Right ventricle myocardium inferior (tissue), 1 donor: ENCODE data around the gene SHISAL1. TPM values are rescaled to one million over a fixed set of nuclear protein-coding genes. Genes with fewer than 3 reads are reported as not detected.
"Not testable (repeated sequence)": the region's sequence is repeated elsewhere in the genome, so short reads cannot be mapped to it uniquely, and the experiment has no call there.

Source experiments
- ATAC-seq: fragments of 200-7000 bp; cut with Tn5 transposase; one replicate; pipeline ENCODE4 v1.9.1; 2020; ENCODE audit warnings: mild to moderate bottlenecking, moderate library complexity
- DNase-seq: peaks from one replicate; pipeline ENCODE4 v3.0.0; 2021; ENCODE audit errors: missing footprints
- intact Hi-C: fragments of 100-400 bp; cut with DNase I; formaldehyde crosslinking; loops from one replicate; pipeline ENCODE4 v1.11.0; 2022
- total RNA-seq: library from RNA; stranded (reverse); fragmentation: NEBNext Ultra II Directional; extraction: Animal tissue kit (Norgen Biotek cat#: 25700); gene quantifications from one replicate; pipeline ENCODE4 v1.2.1, GENCODE V29; 2021
- donor health status: DM: no; HTN: yes; CAD: no; lungs with severe emphysema.

Gene SHISAL1
- total RNA-seq, 1 donor from 2014 or later, result 1.5 TPM

DNA sequence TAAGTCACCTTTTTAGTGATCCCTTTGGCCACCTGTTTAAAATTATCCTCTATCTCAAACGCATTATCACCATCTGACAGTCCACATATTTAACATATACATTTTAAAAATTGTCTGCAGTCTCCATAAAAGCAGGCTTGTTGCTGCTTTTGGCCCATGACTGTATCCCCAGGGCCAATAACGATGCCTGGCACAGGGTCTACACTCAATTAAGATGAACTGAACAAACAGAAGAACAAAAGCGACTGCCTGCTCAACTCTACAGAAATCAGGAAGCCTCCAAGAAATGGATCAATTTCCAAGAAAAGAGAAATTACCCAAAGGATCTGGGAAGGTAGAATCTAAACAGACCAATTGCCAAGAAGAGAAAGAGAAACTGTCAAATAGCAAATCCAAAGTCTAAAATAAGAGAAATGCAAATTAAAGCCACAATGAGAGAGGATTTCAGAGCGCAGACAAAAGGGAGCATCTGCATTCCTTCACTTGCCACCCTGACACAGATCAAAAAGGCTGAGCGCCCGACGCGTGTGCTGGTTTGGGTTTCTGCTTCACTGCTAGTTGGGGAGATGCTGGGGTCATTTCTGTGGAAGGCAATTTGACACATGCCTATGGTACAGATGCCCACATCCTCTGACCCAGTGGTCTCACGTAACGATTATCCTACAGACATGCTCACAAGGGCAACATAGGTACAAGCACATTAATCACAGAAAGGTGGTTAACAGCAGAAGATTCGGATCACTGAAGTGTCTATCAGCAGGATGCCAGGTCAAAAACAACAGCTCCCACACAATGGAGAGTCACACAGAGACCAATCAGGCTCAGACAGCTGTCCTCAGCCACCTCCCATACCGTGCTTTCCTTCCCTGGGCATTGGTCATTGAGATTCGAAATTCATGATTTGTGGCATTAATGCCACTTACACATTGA, 55.9 kb downstream of the SHISAL1 start:
- intact Hi-C loops, result no loop called here

DNA sequence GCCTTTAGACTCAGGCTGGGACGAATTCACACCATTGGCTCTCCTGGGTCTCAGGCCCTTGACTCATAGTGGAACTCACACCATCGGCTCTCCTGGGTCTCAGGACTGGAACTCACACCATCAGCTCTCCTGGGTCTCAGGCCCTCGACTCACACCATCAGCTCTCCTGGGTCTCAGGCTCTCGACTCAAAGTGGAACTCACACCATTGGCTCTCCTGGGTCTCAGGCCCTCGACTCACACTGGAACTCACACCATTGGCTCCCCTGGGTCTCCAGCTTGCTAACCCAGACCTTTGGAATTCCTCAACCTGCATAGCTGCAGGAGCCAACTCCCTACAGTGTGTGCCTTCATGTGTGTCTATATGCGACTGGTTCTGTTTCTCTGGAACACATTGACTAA, 56.7 kb downstream of the SHISAL1 start:
- intact Hi-C loops, result no loop called here
- DNase-seq (no peak), ATAC-seq (no peak)

More for the DNA sequence above, 55.9 kb downstream of the SHISAL1 start:
- DNase-seq (no peak), ATAC-seq (no peak)

DNA sequence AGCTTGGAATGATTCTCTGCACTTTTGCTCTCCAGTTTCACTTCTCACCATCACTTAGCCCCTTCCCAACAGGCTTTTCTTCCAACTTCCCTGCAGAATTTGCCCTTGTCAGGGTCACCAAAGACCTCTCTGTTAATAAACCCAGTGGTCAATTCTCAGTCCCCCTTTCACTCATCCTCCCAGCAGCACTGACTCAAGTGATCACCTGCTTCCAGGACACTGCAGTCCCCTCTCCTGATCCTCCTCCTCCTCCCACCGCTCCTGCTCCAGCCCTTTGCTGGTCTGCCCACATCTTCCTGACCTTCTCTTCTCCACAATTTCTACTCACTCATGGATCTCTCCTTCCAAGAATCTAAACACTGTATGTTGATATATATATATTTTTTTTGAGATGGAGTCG, 57.9 kb downstream of the SHISAL1 start:
- DNase-seq (no peak), ATAC-seq (no peak)
- intact Hi-C loops, result no loop called here

DNA sequence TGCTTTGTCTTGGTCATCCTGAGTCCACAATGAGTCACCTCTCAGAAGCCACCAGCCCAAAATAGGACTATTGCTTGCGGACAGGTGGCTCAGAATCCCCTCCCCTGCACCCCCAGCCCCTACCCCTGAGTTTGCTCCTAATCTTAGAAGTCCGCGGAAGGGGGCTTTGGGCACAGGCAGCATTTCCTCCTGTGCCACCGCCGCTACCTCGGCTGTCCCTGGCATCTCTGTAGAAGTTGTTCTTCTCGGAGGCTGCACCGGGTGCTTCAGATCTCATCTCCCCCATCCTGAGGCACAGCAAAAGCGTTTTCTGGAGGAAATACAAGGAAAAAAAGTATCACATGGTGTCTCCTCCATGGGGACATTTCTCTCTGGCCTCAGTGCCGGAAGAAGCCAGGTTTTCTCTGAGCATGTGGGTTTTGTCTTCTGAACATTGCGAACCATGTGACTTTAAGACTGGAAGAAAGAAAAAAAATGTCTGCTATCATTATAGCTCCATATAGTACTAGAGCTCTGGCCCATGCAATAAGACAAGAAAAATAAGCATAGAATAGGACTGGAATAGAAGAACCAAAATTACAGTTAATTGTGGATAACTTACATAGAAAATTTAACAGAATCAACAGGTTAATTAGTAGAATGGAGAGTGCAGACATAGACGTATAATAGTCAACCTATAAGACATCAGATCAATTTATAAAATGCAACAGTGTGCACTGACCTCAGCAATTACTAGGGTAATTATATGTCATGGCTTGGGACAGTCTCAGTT, 63.2 kb downstream of the SHISAL1 start:
- no peak for ATAC-seq

DNA sequence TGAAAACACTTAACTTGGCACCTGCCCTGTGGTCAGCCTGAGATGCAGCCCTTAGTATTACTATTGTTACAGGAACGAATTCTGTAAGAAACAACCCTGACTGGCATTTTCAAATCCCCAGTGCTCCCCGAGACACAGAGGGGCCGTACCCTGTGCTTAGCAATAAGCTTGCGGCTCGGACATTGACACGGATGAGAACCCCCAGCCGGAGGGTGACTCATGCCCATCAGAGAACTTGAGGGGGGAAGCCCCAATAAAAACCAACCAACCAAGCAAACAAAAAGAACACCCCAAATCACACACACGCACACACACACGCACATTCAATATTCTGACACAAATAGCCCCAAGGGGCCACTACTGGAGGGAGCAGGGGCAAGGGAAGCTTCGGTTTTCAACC, 63.8 kb downstream of the SHISAL1 start:
- DNase-seq, result no peak
- no peak for ATAC-seq
- intact Hi-C loops, result no loop called here

More for the DNA sequence above, 63.2 kb downstream of the SHISAL1 start:
- no peak for DNase-seq
- intact Hi-C loops, result no loop called here

DNA sequence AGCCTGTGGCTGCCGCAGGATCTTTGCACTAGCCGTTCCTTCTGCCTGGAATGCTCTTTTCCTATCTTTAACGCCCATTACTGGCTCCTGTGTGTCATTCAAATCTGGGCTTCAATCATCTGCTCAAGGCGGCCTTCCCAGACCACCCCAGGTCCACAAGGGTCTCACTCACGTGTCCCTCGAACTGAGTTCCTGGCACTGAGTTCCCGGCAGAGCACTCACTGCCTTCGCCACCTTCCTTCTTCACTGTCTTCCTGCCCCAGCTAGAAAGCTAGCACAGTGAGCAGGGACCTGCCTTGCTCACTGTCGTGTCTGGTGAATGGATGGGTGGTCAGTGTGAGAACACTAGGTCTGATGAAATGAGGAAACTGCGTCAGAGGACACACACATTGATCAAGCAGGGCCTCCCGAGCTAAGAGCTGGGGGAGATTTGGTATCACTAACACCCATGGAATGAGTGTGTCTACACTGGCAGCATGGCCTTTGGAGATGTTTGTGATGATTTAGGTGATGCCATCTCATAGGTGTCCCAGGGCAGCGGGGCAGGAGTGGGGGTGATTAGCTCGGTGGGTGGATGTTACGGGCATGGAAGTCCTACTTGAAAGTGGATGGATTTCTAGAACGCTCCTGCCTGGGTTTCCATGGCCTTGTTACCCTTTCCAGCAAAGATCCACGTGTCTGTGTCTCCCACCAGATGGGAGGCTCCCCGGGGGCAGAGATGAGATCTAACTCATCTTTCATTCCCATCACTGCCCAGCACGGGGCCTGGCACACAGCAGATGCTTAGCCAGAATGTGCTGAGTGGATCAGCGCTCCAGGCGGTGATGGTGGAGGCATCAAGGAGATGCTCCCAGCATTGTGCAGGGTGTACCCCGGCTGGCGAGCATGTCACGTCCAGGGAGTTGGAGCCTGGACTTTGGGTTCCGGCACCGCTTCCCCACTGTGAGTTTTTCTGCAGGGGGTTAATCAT, 64.5 kb downstream of the SHISAL1 start:
- intact Hi-C loops, result no loop called here
- ATAC-seq (no peak), DNase-seq (no peak)

DNA sequence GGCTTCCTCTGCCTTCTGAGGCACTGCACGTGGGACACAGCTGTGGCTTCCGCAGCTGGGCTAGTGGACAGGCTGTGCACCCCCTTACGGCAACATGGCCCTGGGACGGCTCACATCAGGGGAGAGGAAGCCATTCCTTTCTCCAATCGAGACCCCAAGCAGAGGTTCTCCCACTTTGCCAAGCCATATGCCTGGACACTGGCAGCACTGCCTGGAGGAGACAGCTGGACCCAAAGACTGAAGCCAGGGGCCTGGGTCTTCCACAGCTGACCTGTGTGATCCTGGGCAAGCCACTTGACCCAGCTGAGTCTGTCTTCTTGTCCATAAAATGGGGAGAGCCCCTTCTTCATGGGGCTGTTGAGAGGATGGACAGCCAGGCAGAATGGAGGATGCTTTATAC, 65.4 kb downstream of the SHISAL1 start:
- ATAC-seq (no peak), DNase-seq (no peak)
- intact Hi-C loops, result no loop called here

DNA sequence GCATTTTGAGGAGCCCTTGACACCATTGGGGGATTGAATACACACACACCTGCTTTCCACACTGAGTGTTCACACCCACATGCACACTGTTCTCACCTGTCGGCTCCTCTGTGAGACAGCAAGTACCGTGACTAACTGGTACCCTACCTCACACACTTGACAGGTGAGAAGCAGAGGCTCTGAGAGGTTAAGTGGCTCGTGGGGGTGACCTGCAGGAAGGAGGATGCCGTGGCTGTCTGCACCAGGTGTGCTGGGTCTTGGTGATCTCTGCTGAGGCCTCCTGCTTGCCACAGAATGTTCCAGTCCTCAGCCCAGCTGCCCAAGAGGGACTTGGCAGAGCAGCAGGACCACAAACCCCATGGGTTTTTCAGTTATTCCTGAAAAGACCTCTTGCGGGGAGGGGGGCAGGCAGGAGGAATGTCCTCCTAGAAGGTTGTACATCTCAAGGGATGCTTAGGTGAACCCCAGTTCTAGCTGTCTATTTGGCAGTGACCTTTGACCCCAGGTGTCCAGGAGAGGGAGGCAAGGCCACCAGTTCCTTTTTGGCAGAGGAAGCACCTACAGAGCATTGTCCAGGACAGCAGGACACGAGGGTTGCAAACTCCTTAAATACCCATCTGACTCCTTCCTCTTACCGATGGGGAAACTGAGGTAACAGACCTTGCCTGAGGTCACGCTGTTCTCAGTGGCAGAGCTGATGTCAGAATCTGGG, 66.0 kb downstream of the SHISAL1 start:
- DNase-seq (no peak), ATAC-seq (no peak)

DNA sequence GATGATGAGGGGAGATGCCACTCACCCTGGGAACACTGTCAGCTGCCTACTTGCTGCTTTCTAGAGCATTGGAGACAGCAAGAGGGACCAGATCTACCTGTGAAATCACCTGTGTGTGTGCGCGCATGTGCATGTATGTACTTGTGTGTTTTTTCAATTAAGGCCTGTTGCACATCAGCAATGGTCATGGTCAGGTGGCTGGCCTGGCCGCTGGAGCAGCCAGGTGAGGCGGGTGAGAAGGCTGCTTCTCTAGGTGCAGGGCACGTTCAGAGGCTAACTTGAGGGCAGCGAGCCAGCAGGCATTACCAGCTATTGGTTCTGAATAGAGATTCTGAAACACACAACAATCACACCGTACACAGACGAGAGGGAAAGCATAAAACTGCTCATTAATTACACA, 66.9 kb downstream of the SHISAL1 start:
- DNase-seq (no peak), ATAC-seq (no peak)
- intact Hi-C loops, result no loop called here

More for the DNA sequence above, 66.0 kb downstream of the SHISAL1 start:
- intact Hi-C loops, result no loop called here

DNA sequence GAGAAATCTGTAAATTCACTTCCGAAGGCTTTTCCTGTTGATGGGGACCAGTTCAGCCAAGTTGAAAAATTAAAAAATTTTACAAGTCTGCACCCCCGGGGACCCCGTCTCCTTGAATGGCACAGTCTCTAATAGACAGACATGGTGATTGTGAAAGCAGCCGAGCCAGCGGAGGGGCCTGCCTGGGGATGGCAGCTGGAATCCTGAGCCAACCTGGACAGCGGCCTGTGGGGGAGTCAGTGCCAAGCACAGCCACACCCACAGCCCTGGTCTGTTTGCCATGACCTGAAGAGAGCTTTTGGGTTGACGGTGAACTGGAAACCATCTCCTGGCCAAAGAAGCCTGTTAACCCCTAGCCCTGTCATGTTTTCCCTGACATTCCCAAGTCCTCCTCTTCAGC, 67.3 kb downstream of the SHISAL1 start:
- no peak for DNase-seq
- peak; percentile 77 for ATAC-seq
- intact Hi-C loops, result no loop called here

DNA sequence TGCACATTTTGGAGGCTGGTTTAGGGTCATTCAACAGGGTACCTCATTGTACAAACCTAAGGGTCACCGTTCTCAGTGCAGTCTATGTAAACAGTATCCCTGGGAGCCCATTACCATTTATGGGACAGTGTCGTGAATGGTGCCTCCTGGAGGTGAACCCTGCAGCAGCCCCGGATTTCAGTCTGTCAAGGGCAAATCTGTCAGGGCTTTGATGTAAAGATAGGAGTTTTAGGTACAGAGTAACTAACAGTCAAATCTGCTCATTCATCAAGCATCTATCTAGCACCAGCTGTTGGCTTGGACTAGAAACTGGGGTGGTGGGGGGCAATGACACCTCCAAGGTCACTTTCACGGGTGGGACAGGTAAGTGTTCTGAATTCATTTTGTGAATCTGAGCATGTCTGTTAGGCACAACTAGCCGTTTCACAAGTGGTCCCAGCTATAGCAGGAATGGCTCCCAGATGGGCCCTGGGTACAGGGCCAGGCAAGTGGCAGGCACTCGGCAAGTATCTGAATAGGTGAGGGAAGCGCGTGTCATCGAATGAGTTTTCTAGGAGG, 68.4 kb downstream of the SHISAL1 start:
- DNase-seq (no peak), ATAC-seq (no peak)
- intact Hi-C loops, result no loop called here

DNA sequence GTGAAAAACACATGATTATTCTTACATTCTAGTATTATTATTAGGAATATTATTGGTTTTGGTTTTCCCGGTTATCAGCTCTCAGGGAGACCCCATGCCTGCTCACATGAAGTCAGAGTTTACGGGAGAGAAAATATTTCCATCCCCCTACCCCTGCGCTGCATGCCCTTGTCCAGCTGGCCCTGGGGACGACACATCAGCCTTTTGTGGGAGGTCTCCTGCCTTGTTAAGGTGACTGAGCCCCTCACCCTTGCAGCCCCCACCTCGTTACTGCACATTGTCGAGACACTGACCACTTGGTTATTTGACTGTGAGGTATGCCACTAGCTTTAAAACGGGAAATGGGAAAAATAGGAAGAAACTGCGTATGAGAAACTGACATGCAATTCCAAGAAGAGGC, 69.0 kb downstream of the SHISAL1 start:
- no peak for DNase-seq
- intact Hi-C loops, result no loop called here
- ATAC-seq, result no peak

DNA sequence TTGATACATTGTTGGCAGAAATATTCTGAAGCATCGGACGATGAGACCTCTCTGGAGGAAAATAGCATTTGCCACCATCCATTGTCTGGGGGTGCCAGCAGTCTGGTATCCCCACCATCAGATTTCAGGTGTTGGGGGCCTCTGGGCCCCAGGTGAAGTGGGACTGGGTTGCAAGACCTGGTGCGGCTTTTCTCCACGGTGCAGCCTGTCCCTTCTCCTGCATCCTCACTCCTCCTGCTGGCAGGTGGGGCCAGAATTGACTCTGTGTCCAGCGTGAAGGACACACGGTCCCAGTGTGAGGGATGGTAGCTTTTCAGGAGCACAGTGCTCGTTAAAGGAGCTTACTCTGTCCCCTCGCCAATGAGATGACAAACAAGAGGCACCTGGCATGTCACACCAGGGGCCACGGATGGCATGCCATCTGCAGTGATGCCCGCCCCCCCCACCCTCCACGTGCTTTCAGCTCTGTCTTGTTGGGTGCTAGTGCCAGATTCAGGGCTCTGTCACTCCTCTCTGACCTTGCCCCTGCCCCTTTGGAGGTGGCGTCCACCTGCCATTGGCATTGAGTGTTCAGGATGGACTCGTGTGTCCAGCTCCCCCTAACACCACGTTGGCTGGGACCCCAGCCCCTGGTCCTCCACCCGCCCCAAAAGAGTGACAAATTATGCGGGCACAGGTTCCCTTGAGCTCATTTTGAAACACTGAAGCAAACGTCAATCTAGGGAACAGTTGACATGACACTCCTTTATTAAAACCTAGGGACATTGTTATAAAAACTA, 69.6 kb downstream of the SHISAL1 start:
- no peak for ATAC-seq
- no peak for DNase-seq
- intact Hi-C loops, result no loop called here

DNA sequence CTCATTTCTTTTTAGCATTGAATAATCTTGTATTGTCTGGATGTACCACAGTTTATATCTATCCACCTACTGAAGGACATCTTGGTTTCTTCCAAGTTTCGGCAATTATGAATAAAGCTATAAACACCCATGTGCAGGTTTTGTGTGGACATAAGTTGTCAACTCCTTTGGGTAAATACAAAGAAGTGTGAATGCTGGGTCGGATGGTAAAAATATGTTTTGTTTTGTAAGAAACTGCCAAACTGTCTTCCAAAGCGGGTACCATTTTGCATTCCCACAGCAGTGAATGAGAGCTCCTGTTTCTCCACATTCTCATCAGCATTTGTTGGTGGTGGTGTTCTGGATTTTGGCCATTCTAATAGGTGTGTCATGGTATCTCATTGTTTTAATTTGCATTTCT, 71.6 kb downstream of the SHISAL1 start:
- intact Hi-C loops, ATAC-seq, DNase-seq: not testable (repeated sequence)

DNA sequence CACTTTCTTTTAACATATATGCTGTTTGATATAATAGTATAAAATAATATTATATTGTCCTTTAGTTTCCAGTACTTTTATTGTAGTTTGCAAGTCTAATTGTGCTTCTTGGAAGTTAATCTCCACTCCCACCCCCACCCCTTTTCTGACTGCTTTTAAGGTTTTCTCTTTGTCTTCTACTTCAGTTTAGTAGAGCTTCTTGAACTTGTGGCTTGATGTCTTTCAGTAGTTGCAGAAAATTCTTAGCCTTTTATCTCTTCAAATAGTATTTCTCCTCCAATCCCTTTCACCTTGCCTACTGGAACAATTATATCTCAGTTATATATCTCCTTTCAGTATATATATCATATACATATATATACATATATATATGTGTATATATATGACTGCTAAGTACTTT, 75.5 kb downstream of the SHISAL1 start:
- ATAC-seq, result no peak

DNA sequence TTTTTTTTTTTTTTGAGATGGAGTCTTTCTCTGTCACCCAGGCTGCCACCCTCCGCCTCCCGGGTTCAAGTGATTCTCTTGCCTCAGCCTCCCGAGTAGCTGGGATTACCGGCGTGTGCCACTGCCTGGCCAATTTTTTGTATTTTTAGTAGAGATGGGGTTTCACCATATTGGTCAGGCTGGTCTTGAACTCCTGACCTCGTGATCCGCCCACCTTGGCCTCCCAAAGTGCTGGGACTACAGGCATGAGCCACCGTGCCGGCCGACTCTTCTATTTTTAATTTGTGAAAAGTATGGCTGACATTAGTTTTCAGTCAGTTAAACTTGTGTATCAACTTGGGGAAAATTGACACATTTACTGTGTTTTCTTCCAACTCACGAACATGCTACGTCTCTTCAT, 78.4 kb downstream of the SHISAL1 start:
- intact Hi-C loops, ATAC-seq, DNase-seq: not testable (repeated sequence)

More for the DNA sequence above, 75.5 kb downstream of the SHISAL1 start:
- no peak for DNase-seq
- intact Hi-C loops, result no loop called here

DNA sequence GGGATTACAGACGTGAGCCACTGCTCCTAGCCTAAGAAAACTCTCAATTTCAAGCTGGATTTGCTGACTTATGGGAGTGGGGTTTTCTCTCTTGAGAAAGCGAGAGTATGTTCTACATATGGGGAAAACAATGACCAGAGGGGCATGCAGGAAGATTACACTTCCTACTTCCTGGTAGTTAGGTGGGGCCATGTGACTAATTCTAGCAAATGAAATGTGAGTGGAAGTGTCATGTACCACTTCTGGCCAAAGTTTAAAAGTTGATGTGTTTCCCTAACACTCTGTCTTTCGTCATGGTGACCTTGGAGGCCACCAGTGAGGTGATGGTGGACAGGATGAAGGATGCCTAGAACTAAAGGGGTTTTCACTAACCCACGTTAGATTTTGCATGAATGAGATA, 81.5 kb downstream of the SHISAL1 start:
- DNase-seq (no peak), ATAC-seq (no peak)
- intact Hi-C loops, result no loop called here
